ENCODE results near the gene ITGB3BP.

- TF ChIP-seq CTCF (optimal IDR thresholded peaks at IDR 0.05 in 1 of 3, IDR thresholded peaks at IDR 0.05 in 1 of 3, conservative IDR thresholded peaks at IDR 0.05 in 1 of 3; ENCODE audit: extremely low read depth in 1 of 3, insufficient read depth in 2 of 3, low read length in 3 of 3) (no peak), EZH2 (IDR thresholded peaks at IDR 0.05; ENCODE audit: low read length) (no peak)
These were observed 69.8 kb downstream of the ITGB3BP start for GRCh38 chr1:63453232-63453631.
